NCI-H2029 treated with DMSO at 0.1 percent for 48 hours (cell line): ENCODE measurements around the gene TRAM2.
"Not testable (repeated sequence)": the region's sequence is repeated elsewhere in the genome, so short reads cannot be mapped to it uniquely, and the experiment has no call there.

Experiments
- DNase-seq: peaks from one replicate; lab custom pipeline; 2025; lab: John Stamatoyannopoulos, UW

The TRAM2 gene

DNA sequence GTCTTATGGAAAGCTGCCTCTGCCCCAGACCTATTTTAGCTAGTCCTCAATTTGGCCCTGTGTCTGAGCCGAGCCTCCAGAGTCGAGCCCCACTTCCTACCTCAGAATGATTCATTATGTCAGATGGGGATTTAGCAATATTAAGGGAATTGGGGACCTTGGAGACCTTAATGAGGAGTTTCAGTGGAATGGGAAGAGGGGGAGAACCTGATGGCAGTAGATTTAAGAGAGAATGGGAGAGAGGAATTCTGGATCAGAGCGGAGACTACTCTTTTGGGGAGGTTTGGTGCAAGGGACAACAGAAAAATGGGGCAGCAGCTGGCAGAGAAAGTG lies 93.2 kb downstream of the TRAM2 start:
- DNase-seq, result no peak

DNA sequence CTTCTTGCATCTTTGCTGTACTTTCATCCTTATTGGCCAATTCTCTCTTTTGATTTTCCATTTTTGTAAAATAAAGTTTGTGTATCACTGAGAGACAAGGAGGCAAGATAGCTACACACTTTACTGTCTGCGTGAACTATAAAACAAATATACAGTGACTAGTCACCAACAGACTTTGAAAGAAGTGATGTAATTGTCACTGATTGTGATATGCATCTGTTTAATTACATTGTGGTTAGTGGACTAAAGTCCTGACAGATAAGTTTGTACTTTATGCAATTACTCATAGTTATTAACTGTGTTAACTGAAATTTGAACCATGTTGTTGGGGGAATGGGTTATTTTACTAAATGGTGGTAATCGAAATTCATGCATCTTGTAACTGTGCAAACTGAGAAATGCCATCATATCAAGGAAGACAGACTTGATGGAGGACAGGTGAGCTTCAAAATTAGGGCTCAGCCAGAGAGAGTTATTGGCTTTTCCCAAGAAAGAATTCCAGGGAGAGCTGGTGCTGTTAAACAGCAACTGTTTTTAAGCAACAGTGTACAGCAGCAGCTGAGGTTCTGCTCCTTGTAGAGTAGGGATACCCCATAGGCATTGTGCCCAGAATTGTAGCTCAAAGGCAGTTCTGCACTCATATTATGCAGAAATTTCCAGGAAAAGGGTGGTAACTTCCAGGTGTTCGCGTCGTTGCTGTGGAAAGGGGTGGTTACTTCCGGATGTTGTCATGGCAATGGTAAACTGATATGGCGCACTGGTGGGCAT lies 93.8 kb downstream of the TRAM2 start:
- no peak for DNase-seq

DNA sequence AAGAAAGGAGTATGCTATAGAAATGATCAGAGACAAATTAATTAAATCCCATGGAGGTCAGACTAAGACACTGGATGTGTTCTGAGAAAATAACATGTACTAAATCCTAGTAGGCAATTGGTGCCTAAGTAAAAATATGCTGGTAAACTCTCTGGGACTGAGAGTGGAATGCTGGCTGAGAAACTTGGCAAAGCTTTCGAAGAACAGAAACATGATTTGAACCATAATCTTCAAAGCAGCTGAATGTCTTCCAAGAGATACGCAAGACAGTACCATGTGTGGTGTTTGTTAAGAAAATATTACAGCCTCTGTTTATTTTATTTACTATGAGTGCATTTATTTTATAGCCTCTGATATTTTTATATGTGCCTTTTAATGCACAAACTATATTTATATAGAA lies 101.6 kb downstream of the TRAM2 start:
- no peak for DNase-seq

DNA sequence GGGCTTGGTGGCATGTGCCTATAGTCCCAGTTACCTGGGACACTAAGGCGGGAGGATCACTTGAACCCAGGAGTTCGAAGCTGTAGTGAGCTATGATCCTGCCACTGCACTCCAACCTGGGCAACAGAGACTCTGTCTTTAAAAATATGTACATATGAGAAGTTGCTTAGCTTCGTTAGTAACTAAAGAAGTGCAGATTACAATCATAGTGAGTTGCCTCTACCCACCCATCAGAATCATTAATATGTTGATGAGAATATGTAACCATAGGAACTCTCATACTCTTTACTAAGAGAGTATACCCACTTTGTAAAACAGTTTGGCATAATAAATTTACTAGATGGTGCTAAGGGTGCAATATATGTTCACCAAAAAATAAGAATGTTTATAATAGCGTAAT lies 102.7 kb downstream of the TRAM2 start:
- no peak for DNase-seq

- DNase-seq, result not testable (repeated sequence)
Observed at GRCh38 chr6:52461194-52461593, 115.7 kb downstream of the TRAM2 start.

DNA sequence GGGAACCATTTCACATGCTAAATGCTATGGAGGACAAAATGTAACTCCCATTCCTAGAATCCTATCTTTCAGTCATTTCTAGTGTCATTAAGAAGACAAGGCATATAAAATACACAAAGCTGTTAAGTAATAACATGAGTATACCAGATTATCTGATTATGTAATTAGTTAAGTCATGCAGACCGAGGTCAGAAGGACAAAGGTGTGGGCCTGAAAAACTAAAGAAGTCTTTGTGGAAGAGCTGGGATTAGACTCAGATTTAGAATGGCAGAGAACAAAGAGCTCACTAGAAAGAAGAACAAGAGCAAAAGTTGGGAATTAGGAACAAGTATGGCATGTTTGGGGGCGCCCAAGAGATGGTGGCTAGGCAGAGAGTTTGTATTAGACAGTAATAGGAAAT lies 119.8 kb downstream of the TRAM2 start:
- DNase-seq, result no peak

DNA sequence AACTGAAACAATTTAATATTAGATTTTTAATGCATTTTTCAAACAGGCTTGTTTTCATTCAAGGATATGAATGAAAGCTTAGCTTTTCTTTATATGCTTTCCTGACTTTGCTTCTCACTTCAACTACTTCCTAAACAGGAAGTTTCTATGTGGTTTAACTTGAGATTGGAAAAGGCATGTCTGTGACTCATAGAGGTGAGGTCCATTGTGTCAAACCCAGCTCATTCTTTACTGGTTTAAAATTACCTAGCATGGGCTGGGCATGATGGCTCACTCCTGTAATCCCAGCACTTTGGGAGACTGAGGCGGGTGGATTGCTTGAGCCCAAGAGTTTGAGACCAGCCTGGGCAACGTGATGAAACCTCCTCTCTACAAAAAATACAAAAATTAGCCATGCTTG lies 122.3 kb downstream of the TRAM2 start:
- DNase-seq, result no peak
